HG02571 (cell line): ENCODE results near the gene SORBS2.
"Not testable (repeated sequence)": the region's sequence is repeated elsewhere in the genome, so short reads cannot be mapped to it uniquely, and the experiment has no call there.

ENCODE experiments used
- ATAC-seq: cut with Tn5 transposase; IDR thresholded peaks from one replicate; pipeline ENCODE4 v1.9.1; 2021; ENCODE audit warnings: mild to moderate bottlenecking, moderate library complexity; ENCODE audit not compliant: unreplicated experiment

The SORBS2 gene

DNA sequence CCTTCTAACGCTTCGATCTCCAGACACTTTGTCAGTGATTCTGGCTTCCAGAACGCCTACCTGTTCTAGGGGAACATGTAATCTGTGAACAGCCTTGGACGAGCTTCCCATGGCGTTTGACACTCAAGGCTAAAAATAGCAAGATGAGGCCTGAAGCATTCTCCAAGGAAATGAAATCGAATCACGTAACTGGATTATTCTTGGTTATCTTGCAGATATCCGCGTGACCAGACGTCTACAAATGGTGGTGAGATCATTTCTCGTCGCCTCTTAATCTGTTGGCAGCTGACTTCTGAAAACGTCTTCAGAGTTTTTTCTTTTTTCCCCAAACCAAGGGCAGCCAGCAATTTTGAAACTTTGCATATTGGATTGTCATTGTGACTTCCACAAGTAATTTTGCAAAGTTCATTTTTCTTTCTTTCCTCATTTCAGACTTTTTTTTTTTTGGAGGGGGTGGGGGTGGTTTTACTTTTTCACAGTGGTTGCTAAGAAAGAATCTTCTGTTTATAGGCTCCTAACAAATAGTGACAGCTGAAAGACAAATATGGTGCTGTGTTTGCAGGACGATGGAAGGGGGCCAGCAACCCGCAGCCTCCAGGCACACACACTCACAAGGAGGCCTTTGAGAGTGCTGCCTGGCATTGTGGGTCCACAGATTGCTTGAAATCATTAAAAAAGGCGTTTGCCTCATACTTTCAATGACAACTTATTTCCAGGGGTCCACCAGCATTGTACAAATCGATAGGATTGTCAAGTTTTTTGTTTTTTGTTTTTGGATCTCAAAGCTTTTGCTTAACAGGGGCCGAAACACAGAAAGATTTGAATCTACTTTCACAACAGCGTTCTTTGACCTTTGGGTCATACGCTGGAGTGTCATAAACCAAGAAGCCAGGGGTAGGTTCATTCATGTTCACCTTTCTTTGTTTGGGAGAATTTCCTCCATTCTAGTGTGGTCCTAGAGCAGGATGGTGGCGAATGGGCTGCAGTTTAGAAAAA lies 244.3 kb downstream of the SORBS2 start:
- ATAC-seq = no peak

GRCh38 chr4:185566972-185567371 lies 245.0 kb downstream of the SORBS2 start:
- ATAC-seq = no peak

DNA sequence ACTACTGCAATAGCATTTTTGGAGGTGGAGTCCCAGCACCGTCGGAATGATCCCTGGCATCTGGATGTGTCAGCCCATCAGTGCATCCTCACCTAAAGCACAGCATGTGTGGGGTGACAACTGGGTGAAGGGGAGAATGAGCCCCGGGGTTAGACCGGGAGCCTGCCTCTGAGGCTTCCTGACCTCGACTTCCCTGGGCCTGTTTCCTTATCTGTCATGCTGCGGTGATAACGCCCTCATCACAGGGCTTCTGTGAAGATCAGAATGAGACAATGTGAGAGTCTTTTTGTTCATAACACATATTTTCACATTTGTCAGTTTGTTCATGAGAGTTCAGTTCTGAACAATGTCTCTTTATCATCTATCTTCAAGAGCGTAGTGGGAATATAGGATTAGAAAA lies 245.6 kb downstream of the SORBS2 start:
- ATAC-seq = no peak

DNA sequence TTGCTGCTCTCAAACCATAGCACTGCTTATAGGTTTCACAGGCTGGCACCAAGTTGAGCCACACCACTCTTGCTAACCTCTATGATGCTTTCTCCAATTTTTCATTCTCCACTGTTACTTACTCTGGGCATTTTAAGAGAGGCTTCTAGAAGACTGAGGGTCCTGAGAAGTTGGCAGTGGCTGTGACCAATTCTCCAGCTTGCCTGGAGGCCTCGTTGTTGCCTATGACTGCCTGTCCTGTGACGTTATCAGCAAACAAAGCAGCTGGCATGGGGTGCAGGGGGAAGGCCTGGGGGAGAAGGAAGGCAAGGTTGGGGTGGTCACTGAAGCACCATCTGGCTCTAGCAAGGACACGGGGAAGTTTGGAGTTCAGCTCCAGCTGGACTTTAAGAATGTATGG lies 246.3 kb downstream of the SORBS2 start:
- ATAC-seq = no peak

- ATAC-seq = no peak
Measured at GRCh38 chr4:185564349-185564748, 247.6 kb downstream of the SORBS2 start.

DNA sequence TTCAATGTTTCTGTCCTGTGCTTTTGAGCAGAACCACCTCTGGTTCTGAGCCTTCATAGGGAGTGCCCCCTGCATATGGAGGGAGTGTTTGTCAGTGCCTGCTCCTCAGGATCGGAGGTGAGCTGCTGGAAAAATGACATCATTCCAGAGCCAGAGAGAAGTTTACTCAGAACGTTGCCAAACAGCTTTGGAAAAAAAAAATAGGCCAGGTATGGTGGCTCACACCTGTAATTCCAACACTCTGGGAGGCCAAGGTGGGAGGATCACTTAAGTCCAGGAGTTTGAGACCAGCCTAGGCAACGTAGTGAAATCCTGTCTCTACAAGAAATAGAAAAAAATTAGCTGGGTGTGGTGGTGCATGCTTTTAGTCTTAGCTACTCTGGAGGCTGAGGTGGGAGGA lies 249.5 kb downstream of the SORBS2 start:
- no peak for ATAC-seq

DNA sequence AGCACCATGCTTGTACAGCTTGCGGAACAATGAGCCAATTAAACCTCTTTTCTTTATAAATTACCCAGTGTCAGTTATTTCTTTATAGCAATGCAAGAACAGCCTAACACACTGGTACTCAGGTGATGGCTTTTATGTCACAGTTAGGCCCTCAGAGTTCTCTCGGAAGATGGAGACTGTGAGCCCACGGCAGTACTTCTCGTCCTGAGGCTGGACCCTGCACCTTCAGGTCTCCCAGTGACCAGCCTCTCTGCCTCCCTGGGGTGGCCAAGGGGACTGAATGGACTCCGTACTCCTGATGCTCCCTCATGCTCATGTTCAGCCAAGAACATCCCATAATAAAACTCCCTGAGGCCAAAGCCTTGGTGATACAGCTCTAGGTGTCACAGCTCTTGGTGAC lies 251.7 kb downstream of the SORBS2 start:
- no peak for ATAC-seq

DNA sequence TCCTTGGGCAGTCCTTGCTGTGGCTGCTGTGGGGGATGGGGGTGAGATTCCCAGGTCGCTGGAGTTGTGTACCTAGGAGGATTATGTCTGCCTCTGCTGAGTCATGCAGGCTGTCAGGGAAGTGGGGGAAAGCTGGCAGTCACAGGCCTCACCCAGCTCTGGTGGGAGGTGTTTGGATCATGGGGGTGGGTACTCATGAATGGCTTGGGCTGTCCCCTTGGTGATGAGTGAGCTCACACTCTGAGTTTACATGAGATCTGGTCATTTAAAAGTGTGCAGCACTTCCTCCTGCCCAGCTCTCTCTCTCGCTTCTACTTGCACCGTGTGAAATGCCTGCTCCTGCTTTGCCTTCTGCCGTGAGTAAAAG lies 252.1 kb downstream of the SORBS2 start:
- no peak for ATAC-seq

GRCh38 chr4:185559251-185559914 lies 252.6 kb downstream of the SORBS2 start:
- not testable (repeated sequence) for ATAC-seq

GRCh38 chr4:185554365-185555126 lies 257.4 kb downstream of the SORBS2 start:
- no peak for ATAC-seq

DNA sequence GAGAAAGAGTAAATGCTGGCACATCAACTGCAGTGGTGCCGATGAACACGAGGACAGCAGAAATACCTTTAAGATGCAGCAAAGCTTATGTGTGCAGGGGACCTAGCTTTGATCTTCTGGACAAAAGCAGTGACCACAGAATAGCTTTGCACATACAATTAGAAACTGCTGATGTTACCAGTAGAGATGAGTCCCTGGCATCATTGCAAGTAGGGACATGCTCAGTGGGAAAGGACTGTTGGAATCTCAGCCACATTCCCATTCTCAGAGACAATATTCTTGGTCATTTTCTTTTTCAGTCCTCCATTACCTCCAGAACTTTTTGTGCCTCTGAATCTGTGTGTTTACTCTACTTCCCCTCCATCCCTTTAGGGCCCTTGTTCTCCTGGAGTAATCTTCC lies 259.7 kb downstream of the SORBS2 start:
- ATAC-seq = no peak

- ATAC-seq = no peak
Measured at GRCh38 chr4:185550933-185551332, 261.1 kb downstream of the SORBS2 start.

DNA sequence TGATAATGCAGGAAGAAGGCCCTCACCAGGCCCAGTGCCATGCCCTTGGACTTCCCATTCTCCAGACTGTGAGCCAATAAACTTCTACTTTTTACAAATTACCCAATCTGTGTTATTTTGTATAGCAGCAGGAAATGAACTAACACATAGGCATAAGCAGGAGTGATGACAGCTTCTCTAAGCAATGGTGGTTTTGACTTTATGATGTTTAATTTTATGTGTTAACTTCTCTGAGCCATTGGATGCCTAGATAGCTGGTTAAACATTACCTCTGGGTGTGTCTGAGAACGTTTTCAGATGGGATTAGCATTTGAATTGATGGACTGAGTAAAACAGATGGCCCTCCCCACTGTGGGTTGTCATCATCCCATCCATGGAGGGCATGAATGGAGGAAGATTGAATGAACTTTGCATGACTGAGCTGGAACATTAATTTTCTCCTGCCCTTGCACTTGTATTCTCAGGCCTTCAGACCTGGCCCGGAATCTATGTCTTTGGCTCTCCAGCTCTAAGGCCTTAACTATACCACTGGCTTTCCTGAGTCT lies 262.8 kb downstream of the SORBS2 start:
- no peak for ATAC-seq

GRCh38 chr4:185548587-185548986 lies 263.4 kb downstream of the SORBS2 start:
- no peak for ATAC-seq

- no peak for ATAC-seq
Measured at GRCh38 chr4:185546335-185546734, 265.7 kb downstream of the SORBS2 start.

GRCh38 chr4:185542626-185543315 lies 269.2 kb downstream of the SORBS2 start:
- ATAC-seq = no peak

GRCh38 chr4:185541251-185541727 lies 270.7 kb downstream of the SORBS2 start:
- ATAC-seq = no peak

DNA sequence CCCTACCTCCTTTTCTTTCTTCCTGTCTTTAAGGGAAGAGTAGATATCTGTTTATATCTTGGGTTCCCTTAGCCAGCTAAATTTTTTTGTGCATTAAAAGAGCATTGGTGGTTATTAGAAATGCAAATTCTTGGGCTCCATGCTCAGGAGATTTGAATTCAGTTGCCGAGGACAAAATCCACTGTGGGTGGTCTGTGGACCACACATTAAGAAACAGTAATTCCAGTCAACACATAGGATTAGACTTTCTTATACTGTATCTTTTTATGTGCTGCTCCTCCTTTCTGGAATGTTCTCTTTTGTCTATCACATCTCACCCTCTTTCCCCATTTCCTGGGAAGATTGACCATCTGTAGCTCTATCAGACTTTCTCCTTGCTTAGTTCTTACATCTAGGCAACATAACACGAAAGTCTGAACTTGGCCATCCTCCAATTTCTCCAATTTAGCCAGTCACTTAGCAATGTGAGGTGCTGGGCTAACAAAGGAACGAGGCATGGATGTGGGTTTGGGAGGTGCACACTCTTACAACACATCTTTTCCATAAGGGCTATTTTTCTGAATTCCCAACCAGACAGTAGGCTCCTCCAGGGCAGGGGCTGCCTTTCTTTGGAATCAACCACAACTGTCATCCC lies 271.4 kb downstream of the SORBS2 start:
- no peak for ATAC-seq

DNA sequence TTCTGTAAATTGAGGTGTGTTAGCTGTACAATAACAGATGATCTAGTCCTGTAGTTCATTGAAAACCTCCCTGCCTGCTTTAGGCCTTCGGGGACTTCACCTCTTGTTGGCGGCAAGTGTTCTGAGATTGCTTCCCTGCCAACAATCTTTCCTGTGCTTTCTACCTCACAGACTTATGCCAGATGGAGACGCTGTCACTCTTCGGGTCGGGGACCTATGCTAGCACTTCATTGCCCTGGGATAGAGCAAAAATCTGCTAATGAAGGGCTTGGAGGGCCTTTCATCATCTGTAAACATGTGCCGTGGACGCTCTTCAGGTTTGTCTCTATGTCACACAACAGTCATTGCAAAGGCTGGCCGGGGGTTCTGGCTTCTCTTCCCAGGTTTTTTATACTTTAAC lies 272.0 kb downstream of the SORBS2 start:
- no peak for ATAC-seq

DNA sequence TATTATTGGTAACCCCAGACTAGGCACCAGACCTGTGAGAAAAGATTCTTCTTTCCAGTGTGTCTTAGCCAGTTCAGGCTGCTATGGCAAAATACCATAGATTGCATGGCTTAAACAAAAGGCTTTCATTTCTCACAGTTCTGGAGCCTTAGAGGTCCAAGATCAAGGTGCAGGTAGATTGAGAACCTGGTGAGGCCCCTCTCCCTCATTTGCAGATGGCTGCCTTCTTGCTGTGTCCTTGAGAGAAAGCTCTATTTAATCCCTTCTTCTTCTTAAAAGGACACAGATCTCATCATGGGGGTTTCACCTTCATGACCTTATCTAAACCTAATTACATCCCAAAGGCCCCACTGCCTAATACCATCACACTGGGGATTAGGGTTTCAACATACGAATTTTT lies 273.2 kb downstream of the SORBS2 start:
- no peak for ATAC-seq
